Naive thymus-derived CD4-positive, alpha-beta T cell (primary cell): ENCODE results near the gene TCERG1L. TPM values are rescaled to one million over a fixed set of nuclear protein-coding genes. Genes with fewer than 3 reads are reported as not detected.

Experiments used
- ATAC-seq: fragments of 150-1000 bp; cut with Tn5 transposase; 2 replicates; pipeline ENCODE4 v1.10.0; 2021; ENCODE audit warnings: mild to moderate bottlenecking, moderate library complexity
- CTCF ChIA-PET: fragments of 350-600 bp; sonication (Branson Sonifier 250); formaldehyde crosslinking; loops from one replicate; lab custom pipeline; 2021; ENCODE audit warnings: antibody characterized with exemption; lab: Charles Lee
- POLR2A ChIA-PET: fragments of 350-600 bp; sonication (Branson Sonifier 250); formaldehyde crosslinking; loops from one replicate; lab custom pipeline; 2021; ENCODE audit warnings: antibody characterized with exemption, inconsistent platforms; lab: Charles Lee
- DNase-seq, 9 donors: peaks; one replicate each; pipeline versions ENCODE4 v3.0.0 to v3.0.0-alpha.2; 2020 to 2022; ENCODE audit warnings: mixed read lengths in 1 of 9
- H3K27ac ChIP-seq: one replicate; pipeline ENCODE4 v1.7.0; 2013; ENCODE audit warnings: mild to moderate bottlenecking, low read depth, low read length, moderate library complexity
- H3K27me3 ChIP-seq, 2 donors: one replicate each; pipeline ENCODE4 v1.7.0; 2013; ENCODE audit warnings: low read length in 2 of 2, mild to moderate bottlenecking in 2 of 2, moderate library complexity in 2 of 2; ENCODE audit not compliant: control insufficient read depth in 2 of 2, insufficient read depth in 2 of 2
- H3K36me3 ChIP-seq, 3 experiments: 1 replicate in 2 of 3; 2 replicates in 1 of 3; pipeline ENCODE4 v1.7.0; 2013; ENCODE audit warnings: low read length in 3 of 3, mild to moderate bottlenecking in 3 of 3, moderate library complexity in 1 of 3; ENCODE audit not compliant: insufficient read depth in 3 of 3, control insufficient read depth in 2 of 3
- H3K4me1 ChIP-seq, 2 donors: one replicate each; pipeline ENCODE4 v1.7.0; 2013; ENCODE audit warnings: low read length in 2 of 2, mild to moderate bottlenecking in 2 of 2, moderate library complexity in 1 of 2; ENCODE audit not compliant: control insufficient read depth in 2 of 2, insufficient read depth in 2 of 2
- H3K4me3 ChIP-seq: 2 replicates; pipeline ENCODE4 v1.7.0; 2013; ENCODE audit warnings: mild to moderate bottlenecking, low read length
- H3K9me3 ChIP-seq, 3 experiments: 1 replicate in 2 of 3; 2 replicates in 1 of 3; pipeline ENCODE4 v1.7.0; 2013; ENCODE audit warnings: low read length in 3 of 3; ENCODE audit not compliant: control insufficient read depth in 2 of 3
- H3K27ac Mint-ChIP-seq, 9 donors: one replicate each; pipeline ENCODE4 v1.8.0; 2020 to 2022; ENCODE audit warnings: mixed read lengths in 9 of 9, mild to moderate bottlenecking in 8 of 9, moderate library complexity in 5 of 9, inconsistent platforms in 2 of 9
- H3K27me3 Mint-ChIP-seq, 5 donors: one replicate each; pipeline ENCODE4 v1.8.0; 2021 to 2022; ENCODE audit warnings: mixed read lengths in 5 of 5, mild to moderate bottlenecking in 1 of 5
- H3K36me3 Mint-ChIP-seq, 5 donors: one replicate each; pipeline ENCODE4 v1.8.0; 2020 to 2022; ENCODE audit warnings: mixed read lengths in 5 of 5, mild to moderate bottlenecking in 3 of 5, inconsistent platforms in 1 of 5
- H3K4me1 Mint-ChIP-seq, 7 donors: one replicate each; pipeline ENCODE4 v1.8.0; 2020 to 2022; ENCODE audit warnings: mixed read lengths in 7 of 7, mild to moderate bottlenecking in 3 of 7, inconsistent platforms in 1 of 7
- H3K4me3 Mint-ChIP-seq, 10 donors: one replicate each; pipeline ENCODE4 v1.8.0; 2020 to 2022; ENCODE audit warnings: mild to moderate bottlenecking in 10 of 10, mixed read lengths in 10 of 10, moderate library complexity in 6 of 10, inconsistent platforms in 2 of 10
- H3K9me3 Mint-ChIP-seq, 11 donors: one replicate each; pipeline ENCODE4 v1.8.0; 2020 to 2022; ENCODE audit warnings: mixed read lengths in 11 of 11, mild to moderate bottlenecking in 4 of 11, inconsistent platforms in 1 of 11, moderate library complexity in 1 of 11
- intact Hi-C, 2 donors: fragments of 100-400 bp; cut with micrococcal nuclease; formaldehyde crosslinking; loops; one replicate each; pipeline ENCODE4 v1.15.1; 2023
- polyA plus RNA-seq, 2 donors: library from polyadenylated mRNA; unstranded; fragments of 300-500 nt; fragmentation: Illumina TruSeq; gene quantifications; one replicate each; pipeline ENCODE4 v1.2.3, GENCODE V29; 2021
- total RNA-seq, 6 experiments: library from RNA in 5 of 6; stranded (reverse) in 5 of 6; gene quantifications; 1 replicate in 5 of 6; 2 replicates in 1 of 6; pipeline ENCODE4 v1.2.3 and lab custom pipeline; 2021 to 2026

The TCERG1L gene
- total and polyA plus RNA-seq, 7 experiments from 2014 or later, result 0.11 to 0.42 (median 0.39) TPM; not detected in 4

DNA sequence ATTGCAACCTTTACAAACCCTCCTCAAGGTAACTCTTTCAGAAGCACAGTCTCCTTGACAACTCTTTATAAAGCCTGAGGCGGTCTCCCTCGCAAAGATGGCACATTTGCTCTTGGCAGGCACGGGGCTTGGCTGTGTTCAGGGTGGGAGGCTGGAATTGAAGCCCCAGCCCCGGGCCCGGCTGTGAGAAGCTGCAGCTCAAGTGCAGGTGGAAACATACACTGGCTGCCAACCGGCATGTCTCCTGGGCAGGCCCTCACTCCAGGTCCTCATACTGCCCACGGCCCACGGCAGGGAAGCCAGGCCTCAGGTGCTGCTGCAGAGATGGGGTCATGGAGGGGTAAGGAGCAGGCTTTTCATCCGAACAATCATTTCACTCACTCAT lies 194.5 kb downstream of the TCERG1L start:
- Mint-ChIP-seq H3K4me3 (no peak overlapping the region), H3K27me3 (no peaks in the 10 kb centered on the region), H3K4me1 (peaks cover 0 to 7% (median 0%) of the 10 kb centered on the region in 7 donors), H3K36me3 (no peaks in the 10 kb centered on the region), H3K9me3 (peaks cover 0 to 3% (median 0%) of the 10 kb centered on the region in 11 donors), H3K27ac (no peak overlapping the region)
- ChIA-PET POLR2A (no interaction called here), CTCF (no interaction called here)
- intact Hi-C loops, result no loop called here
- Histone ChIP-seq H3K27ac (no peak overlapping the region), H3K27me3 (no peaks in the 10 kb centered on the region), H3K36me3 (no peaks in the 10 kb centered on the region), H3K9me3 (no peaks in the 10 kb centered on the region), H3K4me1 (no peaks in the 10 kb centered on the region), H3K4me3 (no peak overlapping the region)
- no peak for DNase-seq
- ATAC-seq, result no peak

DNA sequence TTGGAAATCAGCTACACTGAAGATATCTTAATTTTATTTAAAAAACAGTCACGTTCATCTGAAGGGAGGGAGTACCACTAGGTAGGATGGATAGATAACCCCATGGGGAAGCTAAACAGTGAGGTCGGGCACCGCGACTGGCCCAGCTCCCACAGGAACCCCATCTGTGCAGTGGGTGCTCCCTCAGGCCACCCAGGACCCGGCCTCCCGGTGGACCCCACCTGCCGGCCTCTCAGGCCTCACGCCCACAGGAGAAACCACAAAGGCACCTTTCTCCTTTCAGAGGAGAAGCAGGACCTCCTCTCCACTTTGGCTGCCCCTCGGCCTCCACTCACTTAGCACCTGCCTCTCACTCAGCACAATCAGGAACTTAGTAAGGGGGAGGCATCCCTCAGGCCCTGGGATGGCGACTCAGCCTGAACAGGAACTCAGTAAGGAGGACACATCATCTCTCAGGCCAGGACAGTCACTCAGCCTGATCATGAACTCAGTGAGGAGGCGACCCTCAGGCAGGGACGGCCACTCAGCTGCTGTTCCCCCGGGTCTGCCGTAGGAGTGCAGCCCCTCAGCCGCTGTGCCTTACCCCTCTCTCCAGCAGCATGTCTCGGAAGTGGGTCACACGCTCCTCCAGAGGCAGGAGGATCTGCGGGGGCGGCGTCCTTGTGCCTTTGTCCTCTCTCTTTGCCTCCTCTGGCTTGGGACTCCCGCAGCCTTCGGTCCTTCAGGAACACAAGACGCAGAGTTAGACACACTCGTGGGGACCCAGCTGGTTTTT lies 195.1 kb downstream of the TCERG1L start:
- H3K27me3 Mint-ChIP-seq, result no peaks in the 10 kb centered on the region
- ChIA-PET CTCF (no interaction called here), POLR2A (no interaction called here)
- intact Hi-C loops, result no loop called here
- no peak overlapping the region for H3K27ac Mint-ChIP-seq
- H3K36me3 Mint-ChIP-seq, result no peaks in the 10 kb centered on the region
- peaks cover 0 to 3% (median 0%) of the 10 kb centered on the region in 11 donors for H3K9me3 Mint-ChIP-seq
- DNase-seq (no peak), ATAC-seq (no peak)
- peaks cover 0 to 7% (median 0%) of the 10 kb centered on the region in 7 donors for H3K4me1 Mint-ChIP-seq
- Histone ChIP-seq H3K27me3 (no peaks in the 10 kb centered on the region), H3K9me3 (no peaks in the 10 kb centered on the region), H3K27ac (no peak overlapping the region), H3K36me3 (no peaks in the 10 kb centered on the region), H3K4me3 (no peak overlapping the region), H3K4me1 (no peaks in the 10 kb centered on the region)
- H3K4me3 Mint-ChIP-seq, result no peak overlapping the region

- Histone ChIP-seq H3K9me3 (no peaks in the 10 kb centered on the region), H3K36me3 (no peaks in the 10 kb centered on the region), H3K4me1 (no peaks in the 10 kb centered on the region), H3K4me3 (no peak overlapping the region), H3K27ac (no peak overlapping the region), H3K27me3 (no peaks in the 10 kb centered on the region)
- Mint-ChIP-seq H3K27ac (no peak overlapping the region), H3K27me3 (no peaks in the 10 kb centered on the region), H3K4me1 (peaks cover 0 to 7% (median 0%) of the 10 kb centered on the region in 7 donors), H3K9me3 (peaks cover 0 to under 1% (median 0%) of the 10 kb centered on the region in 11 donors), H3K36me3 (no peaks in the 10 kb centered on the region), H3K4me3 (no peak overlapping the region)
- ChIA-PET POLR2A (no interaction called here), CTCF (no interaction called here)
- no peak for DNase-seq
- intact Hi-C loops, result no loop called here
- ATAC-seq, result peak; percentile 22
Observed at GRCh38 chr10:131115801-131116200, 195.7 kb downstream of the TCERG1L start.

DNA sequence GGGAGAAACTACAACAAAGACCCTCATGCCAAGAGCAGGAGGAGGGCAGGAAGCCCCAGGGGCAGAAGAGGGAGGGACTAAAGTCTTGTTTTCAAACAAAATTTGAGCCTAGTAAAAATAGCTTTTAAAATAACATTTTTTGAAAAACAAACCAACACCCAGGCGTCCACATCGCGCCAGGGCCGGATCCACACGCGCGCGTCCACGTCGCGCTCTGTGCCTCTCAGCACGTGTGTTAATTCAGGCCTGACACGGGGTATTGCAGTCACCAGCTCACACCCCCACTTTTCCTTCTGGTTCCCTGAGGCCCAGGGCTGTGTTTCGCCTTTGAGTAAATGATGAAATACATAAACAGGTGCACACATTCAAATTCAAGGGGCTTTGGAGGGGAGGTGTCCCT lies 196.2 kb downstream of the TCERG1L start:
- no peaks in the 10 kb centered on the region for H3K9me3 Mint-ChIP-seq
- no peak overlapping the region for H3K4me3 Mint-ChIP-seq
- H3K27ac Mint-ChIP-seq, result no peak overlapping the region
- H3K27me3 Mint-ChIP-seq, result no peaks in the 10 kb centered on the region
- DNase-seq (no peak), ATAC-seq (no peak)
- H3K4me1 Mint-ChIP-seq, result peaks cover 0 to 7% (median 0%) of the 10 kb centered on the region in 7 donors
- Histone ChIP-seq H3K9me3 (no peaks in the 10 kb centered on the region), H3K27me3 (no peaks in the 10 kb centered on the region), H3K27ac (no peak overlapping the region), H3K4me3 (no peak overlapping the region), H3K4me1 (no peaks in the 10 kb centered on the region), H3K36me3 (no peaks in the 10 kb centered on the region)
- intact Hi-C loops, result no loop called here
- H3K36me3 Mint-ChIP-seq, result no peaks in the 10 kb centered on the region
- ChIA-PET CTCF (no interaction called here), POLR2A (no interaction called here)

DNA sequence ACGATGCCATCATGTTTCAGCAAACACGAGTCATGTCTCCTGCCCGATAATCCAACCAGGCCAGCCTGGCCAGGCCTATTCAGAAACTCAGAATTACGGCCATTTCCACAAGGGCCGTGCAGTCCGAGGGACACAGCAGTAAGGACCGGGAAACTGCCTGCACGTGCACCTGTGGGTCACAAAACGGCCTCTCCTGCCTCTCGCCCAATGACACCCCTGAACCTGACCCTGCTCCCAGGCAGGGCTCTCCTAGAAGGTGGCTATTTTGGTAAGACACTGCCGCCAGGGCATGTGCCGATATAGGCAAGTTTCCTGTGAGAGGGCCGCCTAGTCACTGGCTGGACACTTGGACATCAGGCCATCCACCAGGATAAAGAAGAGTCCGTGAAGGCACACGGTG lies 196.7 kb downstream of the TCERG1L start:
- intact Hi-C loops, result no loop called here
- ATAC-seq (no peak), DNase-seq (no peak)
- ChIA-PET POLR2A (no interaction called here), CTCF (no interaction called here)
- no peaks in the 10 kb centered on the region for H3K27me3 ChIP-seq
- no peaks in the 10 kb centered on the region for H3K9me3 ChIP-seq
- H3K4me1 ChIP-seq, result no peaks in the 10 kb centered on the region
- no peak overlapping the region for H3K27ac Mint-ChIP-seq
- no peaks in the 10 kb centered on the region for H3K36me3 Mint-ChIP-seq
- no peak overlapping the region for H3K27ac ChIP-seq
- H3K4me1 Mint-ChIP-seq, result peaks cover 0 to 7% (median 0%) of the 10 kb centered on the region in 7 donors
- H3K36me3 ChIP-seq, result no peaks in the 10 kb centered on the region
- H3K4me3 ChIP-seq, result no peak overlapping the region
- no peaks in the 10 kb centered on the region for H3K9me3 Mint-ChIP-seq
- H3K4me3 Mint-ChIP-seq, result no peak overlapping the region
- no peaks in the 10 kb centered on the region for H3K27me3 Mint-ChIP-seq

GRCh38 chr10:131113709-131114291 lies 197.7 kb downstream of the TCERG1L start:
- CTCF ChIA-PET, result no interaction called here
- POLR2A ChIA-PET, result no interaction called here
- Mint-ChIP-seq H3K27ac (no peak overlapping the region), H3K4me3 (no peak overlapping the region), H3K4me1 (peaks cover 0 to 7% (median 4%) of the 10 kb centered on the region in 7 donors), H3K9me3 (peaks cover 0 to 5% (median 0%) of the 10 kb centered on the region in 11 donors), H3K36me3 (no peaks in the 10 kb centered on the region), H3K27me3 (no peaks in the 10 kb centered on the region)
- intact Hi-C loops, result no loop called here
- Histone ChIP-seq H3K4me3 (no peak overlapping the region), H3K4me1 (no peaks in the 10 kb centered on the region), H3K27ac (no peak overlapping the region), H3K9me3 (peaks cover 0 to 2% (median 0%) of the 10 kb centered on the region in 3 experiments), H3K36me3 (no peaks in the 10 kb centered on the region), H3K27me3 (no peaks in the 10 kb centered on the region)
- ATAC-seq (no peak), DNase-seq (no peak)

DNA sequence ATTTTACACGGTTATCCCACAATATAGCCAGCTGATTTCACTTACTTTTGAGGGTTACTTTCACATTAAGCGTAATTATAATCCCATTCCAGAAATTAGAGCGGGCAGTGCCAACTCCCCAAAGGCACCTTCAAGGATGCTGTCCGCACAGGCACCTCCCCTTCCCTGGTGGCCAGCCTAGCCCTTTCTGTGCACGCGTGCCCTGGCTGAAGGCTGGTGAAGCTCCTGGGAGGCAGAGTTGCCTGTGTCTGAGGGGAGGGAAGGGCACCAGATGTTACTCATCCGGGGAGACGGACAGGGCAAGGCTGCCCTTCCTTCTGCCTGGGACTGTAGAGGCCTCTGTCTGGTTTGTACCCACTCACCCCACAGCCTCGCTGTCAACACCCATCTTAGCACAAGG lies 198.4 kb downstream of the TCERG1L start:
- no peaks in the 10 kb centered on the region for H3K36me3 ChIP-seq
- no peaks in the 10 kb centered on the region for H3K36me3 Mint-ChIP-seq
- no peaks in the 10 kb centered on the region for H3K4me1 ChIP-seq
- H3K27ac ChIP-seq, result no peak overlapping the region
- POLR2A ChIA-PET, result no interaction called here
- no peak overlapping the region for H3K4me3 ChIP-seq
- intact Hi-C loops, result no loop called here
- no peak overlapping the region for H3K27ac Mint-ChIP-seq
- H3K27me3 Mint-ChIP-seq, result no peaks in the 10 kb centered on the region
- H3K27me3 ChIP-seq, result no peaks in the 10 kb centered on the region
- peaks cover 0 to 12% (median 4%) of the 10 kb centered on the region in 7 donors for H3K4me1 Mint-ChIP-seq
- ATAC-seq (no peak), DNase-seq (no peak)
- H3K4me3 Mint-ChIP-seq, result no peak overlapping the region
- CTCF ChIA-PET, result no interaction called here
- H3K9me3 ChIP-seq, result peaks cover 0 to 8% (median 0%) of the 10 kb centered on the region in 3 experiments
- H3K9me3 Mint-ChIP-seq, result peaks cover 0 to 9% (median 0%) of the 10 kb centered on the region in 11 donors
